Psoas muscle (tissue), 8 donors: Measurements from ENCODE around the gene APOL4. TPM values are rescaled to one million over a fixed set of nuclear protein-coding genes. Genes with fewer than 3 reads are reported as not detected.
"Not testable (repeated sequence)": the region's sequence is repeated elsewhere in the genome, so short reads cannot be mapped to it uniquely, and the experiment has no call there.

Experiments used
- ATAC-seq, 4 donors: fragments of 200-7000 bp; cut with Tn5 transposase; one replicate each; pipeline ENCODE4 v1.9.1; 2020; ENCODE audit warnings: moderate library complexity in 3 of 4, mild to moderate bottlenecking in 2 of 4
- DNase-seq, 2 donors: peaks; one replicate each; pipeline ENCODE4 v3.0.0-alpha.2; 2020
- H3K27ac ChIP-seq: fragments of 200-600 bp; one replicate; pipeline ENCODE4 v1.8.0; 2022
- H3K27me3 ChIP-seq, 3 donors: fragments of 200-600 bp in 1 of 3; one replicate each; pipeline versions ENCODE4 v1.6.1 to v1.8.0; 2013 to 2022; ENCODE audit warnings: low read length in 2 of 3, mild to moderate bottlenecking in 2 of 3, moderate library complexity in 1 of 3; ENCODE audit not compliant: insufficient read depth in 3 of 3
- H3K36me3 ChIP-seq, 2 donors: fragments of 200-600 bp in 1 of 2; one replicate each; pipeline versions ENCODE4 v1.6.1 to v1.8.0; 2013 to 2022; ENCODE audit warnings: low read depth in 1 of 2, mild to moderate bottlenecking in 1 of 2, moderate library complexity in 1 of 2; ENCODE audit not compliant: insufficient read depth in 1 of 2
- H3K4me1 ChIP-seq: fragments of 200-600 bp; one replicate; pipeline ENCODE4 v1.8.0; 2022
- H3K4me3 ChIP-seq: fragments of 200-600 bp; one replicate; pipeline ENCODE4 v1.8.0; 2022; ENCODE audit warnings: mild to moderate bottlenecking
- H3K9me3 ChIP-seq: fragments of 200-600 bp; one replicate; pipeline ENCODE4 v1.8.0; 2022
- CTCF ChIP-seq: fragments of 200-600 bp; IDR thresholded peaks from one replicate; pipeline ENCODE4 v1.8.0; 2022; ENCODE audit warnings: antibody characterized with exemption
- WGBS, 3 donors: extraction: QIAGEN DNeasy Blood & Tissue Kit; methylation state at CpG; one replicate each; pipeline versions ENCODE4 v1.1.6 to v1.1.7; 2013; 5-methylcytosine and 5-hydroxymethylcytosine counted together
- intact Hi-C, 2 donors: fragments of 100-400 bp; cut with DNase I; formaldehyde crosslinking; loops; one replicate each; pipeline versions ENCODE4 v1.11.0 to v1.14.2; 2022
- polyA plus RNA-seq, 3 donors: library from polyadenylated mRNA; stranded (reverse); fragments of 200-250 nt; gene quantifications; one replicate each; pipeline ENCODE4 v1.2.3, GENCODE V29; 2013
- total RNA-seq, 4 donors: library from RNA; stranded (reverse); fragmentation: NEBNext Ultra II Directional in 2 of 4; extraction: Animal tissue kit (Norgen Biotek cat#: 25700) in 2 of 4; gene quantifications; one replicate each; pipeline versions ENCODE4 v1.2.1 to v1.2.4, GENCODE V29; 2021 to 2023
- donor health status: healthy with polysubstance abuse.
- donor health status: DM: no; HTN: no; CAD: no; lungs with moderate emphysema.
- donor health status: Bipolar disorder and iron deficiency.
- donor health status: healthy.
- donor health status: DM: yes; HTN: yes; CAD: no.
- donor health status: DM: no; HTN: no; CAD: no.
- donor health status: DM: no; HTN: no; CAD: no.
- donor health status: DM: yes; HTN: yes; CAD: no.

APOL4 gene
- total and polyA plus RNA-seq, 7 donors: 0.86 to 6.8 (median 1.6) TPM

GRCh38 chr22:36228944-36229343 lies 27.3 kb upstream of the APOL4 start:
- H3K4me1 ChIP-seq: peaks cover 25% of the 10 kb centered on the region
- H3K36me3 ChIP-seq: peaks cover 3 to 67% of the 10 kb centered on the region in 2 donors
- no peaks in the 10 kb centered on the region for H3K27me3 ChIP-seq
- peak overlapping the region; percentile 73 for H3K27ac ChIP-seq
- intact Hi-C loops: loop anchor here in 1 of 2 donors (10.0 kb wide), 1 partner anchor 84 kb away; no protein-coding TSS in a partner anchor
- 86 to 91% (median 88%) methylated on average over 7 of the region's 7 CpGs for WGBS, 3 donors
- DNase-seq: no peak
- H3K4me3 ChIP-seq: no peak overlapping the region
- no peaks in the 10 kb centered on the region for H3K9me3 ChIP-seq
- no peak for ATAC-seq
- TF ChIP-seq CTCF: no peak

- not testable (repeated sequence) for H3K9me3 ChIP-seq, H3K27me3 ChIP-seq, DNase-seq, ATAC-seq, H3K4me3 ChIP-seq
- peaks cover 3 to 67% of the 10 kb centered on the region in 2 donors for H3K36me3 ChIP-seq
- WGBS, 3 donors: 60 to 94% (median 78%) methylated on average over 1 of the region's 1 CpG
- peaks cover 28% of the 10 kb centered on the region for H3K4me1 ChIP-seq
- H3K27ac ChIP-seq: peak overlapping the region; percentile 73
- intact Hi-C loops: loop anchor here in 1 of 2 donors (10.0 kb wide), 1 partner anchor 84 kb away; no protein-coding TSS in a partner anchor
Measured at GRCh38 chr22:36228369-36228768, 26.8 kb upstream of the APOL4 start.

DNA sequence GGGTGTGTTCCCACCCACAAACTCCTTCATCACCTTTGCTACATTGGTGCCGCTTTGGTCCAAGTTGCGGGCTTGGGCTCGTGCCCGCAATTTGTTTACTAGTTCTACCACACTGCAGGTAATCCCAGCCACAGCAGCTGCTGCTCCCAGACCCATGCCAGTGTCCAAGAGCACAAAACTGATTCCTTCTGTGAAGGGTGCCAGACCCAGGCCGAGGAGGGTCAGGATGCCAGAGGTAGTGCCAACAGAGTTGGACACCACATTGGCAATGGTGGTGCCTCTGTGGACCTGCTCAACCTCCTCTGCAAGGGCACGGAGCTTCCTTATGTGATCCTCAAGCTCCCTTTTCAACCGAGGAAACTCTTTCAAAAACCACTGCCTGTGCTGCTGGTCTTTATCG lies 26.2 kb upstream of the APOL4 start:
- peaks cover 32% of the 10 kb centered on the region for H3K4me1 ChIP-seq
- H3K27ac ChIP-seq: peak overlapping the region; percentile 73
- DNase-seq: no peak
- peak in 2 of 4 donors; percentile 14 to 59 for ATAC-seq
- no peaks in the 10 kb centered on the region for H3K27me3 ChIP-seq
- intact Hi-C loops: loop anchor here in 1 of 2 donors (10.0 kb wide), 1 partner anchor 83 kb away; no protein-coding TSS in a partner anchor
- no peaks in the 10 kb centered on the region for H3K9me3 ChIP-seq
- 37 to 58% (median 39%) methylated on average over 8 of the region's 8 CpGs for WGBS, 3 donors
- no peak overlapping the region for H3K4me3 ChIP-seq
- TF ChIP-seq CTCF: no peak
- H3K36me3 ChIP-seq: peaks cover 3 to 62% of the 10 kb centered on the region in 2 donors

DNA sequence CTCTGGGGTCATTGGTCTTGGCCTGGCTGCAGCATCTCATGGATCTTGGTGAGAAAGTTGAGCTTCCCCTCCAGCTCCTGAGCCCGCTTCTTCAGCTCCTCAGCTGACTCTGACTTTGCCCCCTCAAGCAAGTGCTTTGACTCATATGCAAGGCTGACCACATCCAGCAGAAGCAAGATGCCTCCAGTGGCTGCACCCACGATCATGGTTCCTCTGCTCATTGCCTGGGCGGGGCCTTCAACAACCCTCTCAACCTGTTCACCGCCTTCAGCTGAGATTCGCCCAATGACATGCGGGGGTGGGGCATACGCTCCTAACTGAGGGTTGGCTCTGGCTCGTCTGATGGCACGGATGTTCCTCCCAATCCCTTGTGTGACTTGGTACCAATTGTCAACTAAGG lies 25.8 kb upstream of the APOL4 start:
- Histone ChIP-seq H3K36me3 (peaks cover 3 to 58% of the 10 kb centered on the region in 2 donors), H3K4me3 (no peak overlapping the region), H3K27ac (peak overlapping the region; percentile 73), H3K27me3 (no peaks in the 10 kb centered on the region), H3K4me1 (peaks cover 36% of the 10 kb centered on the region), H3K9me3 (no peaks in the 10 kb centered on the region)
- intact Hi-C loops: loop anchor here in 1 of 2 donors (10.0 kb wide), 1 partner anchor 83 kb away; no protein-coding TSS in a partner anchor
- DNase-seq: no peak
- TF ChIP-seq CTCF: no peak
- peak in 1 of 4 donors; percentile 23 for ATAC-seq
- WGBS, 3 donors: 68 to 83% (median 71%) methylated on average over 9 of the region's 9 CpGs

DNA sequence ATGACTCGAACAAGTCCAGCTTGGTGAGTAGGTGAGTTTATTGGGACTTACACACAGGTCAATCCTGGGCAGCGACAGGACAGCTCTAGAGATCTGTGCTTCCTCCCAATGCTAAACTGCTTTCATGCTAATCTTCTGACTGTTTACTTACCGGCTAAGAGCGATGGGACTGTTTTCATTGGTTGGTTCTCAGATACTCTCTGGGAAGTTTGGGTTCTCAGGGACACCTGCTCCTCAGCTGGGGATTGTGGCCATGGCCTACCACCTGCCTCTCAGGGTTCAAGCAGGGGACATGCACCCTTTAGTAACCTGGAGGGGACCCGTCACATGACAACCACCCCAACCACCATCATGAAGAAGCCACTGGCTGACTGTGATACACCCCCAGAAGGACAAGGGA lies 24.6 kb upstream of the APOL4 start:
- no peak overlapping the region for H3K27ac ChIP-seq
- no peak overlapping the region for H3K4me3 ChIP-seq
- no peak for TF ChIP-seq CTCF
- H3K9me3 ChIP-seq: no peaks in the 10 kb centered on the region
- ATAC-seq: no peak
- H3K36me3 ChIP-seq: peaks cover 0 to 46% of the 10 kb centered on the region in 2 donors
- 81 to 92% (median 89%) methylated on average over 5 of the region's 5 CpGs for WGBS, 3 donors
- DNase-seq: no peak
- H3K27me3 ChIP-seq: no peaks in the 10 kb centered on the region
- intact Hi-C loops: loop anchor here in 1 of 2 donors (10.0 kb wide), 1 partner anchor 81 kb away; no protein-coding TSS in a partner anchor
- peaks cover 43% of the 10 kb centered on the region for H3K4me1 ChIP-seq
